GM10847 (cell line): ENCODE data around the gene AGRN.

Source experiments
- POLR2A ChIP-seq: IDR thresholded peaks from 2 replicates; pipeline ENCODE4 v1.6.1; 2011; ENCODE audit not compliant: insufficient read length; ENCODE audit errors: extremely low read depth

AGRN gene

DNA sequence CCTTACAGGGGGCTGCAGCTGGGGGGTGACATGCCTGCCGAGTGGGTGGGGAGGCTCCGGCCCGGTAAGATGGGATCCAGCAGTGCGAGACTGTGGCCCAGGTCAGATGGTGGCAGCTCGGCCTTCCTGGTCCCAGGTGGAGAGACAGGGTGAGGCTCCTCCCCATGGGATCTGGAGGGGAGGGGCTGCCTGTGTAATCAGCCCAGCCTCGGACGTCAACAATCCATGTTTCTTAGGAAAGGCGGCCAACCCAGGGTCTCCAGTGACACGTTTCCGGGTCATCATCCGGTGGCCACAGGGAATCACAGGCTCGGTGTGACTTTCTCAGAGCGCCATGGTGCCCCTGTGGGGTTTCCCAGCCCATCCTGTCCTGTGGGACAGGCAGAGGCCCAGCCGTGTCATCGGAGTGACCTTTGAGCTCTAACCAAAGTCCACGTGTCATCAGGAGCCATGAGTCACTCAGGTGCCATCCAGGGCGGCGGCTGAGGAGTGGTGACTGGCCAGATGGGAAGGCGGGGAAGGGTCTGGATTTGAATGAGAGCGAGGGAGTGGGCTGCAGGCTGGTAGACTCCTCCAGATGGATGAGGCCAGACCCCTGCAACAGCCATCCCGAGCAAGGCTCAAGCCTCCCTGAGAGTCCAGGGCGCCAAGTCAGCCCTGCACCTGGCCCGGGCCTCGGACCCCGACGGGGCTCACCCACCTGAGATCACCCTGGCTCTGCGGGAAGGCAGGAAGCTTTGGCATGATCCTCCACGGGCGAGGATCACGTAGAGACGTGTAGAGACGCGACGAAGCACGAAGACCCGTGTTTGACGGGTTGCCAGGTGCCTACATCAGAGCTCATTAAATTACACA lies 13.4 kb upstream of the AGRN start:
- no peak for TF ChIP-seq POLR2A

DNA sequence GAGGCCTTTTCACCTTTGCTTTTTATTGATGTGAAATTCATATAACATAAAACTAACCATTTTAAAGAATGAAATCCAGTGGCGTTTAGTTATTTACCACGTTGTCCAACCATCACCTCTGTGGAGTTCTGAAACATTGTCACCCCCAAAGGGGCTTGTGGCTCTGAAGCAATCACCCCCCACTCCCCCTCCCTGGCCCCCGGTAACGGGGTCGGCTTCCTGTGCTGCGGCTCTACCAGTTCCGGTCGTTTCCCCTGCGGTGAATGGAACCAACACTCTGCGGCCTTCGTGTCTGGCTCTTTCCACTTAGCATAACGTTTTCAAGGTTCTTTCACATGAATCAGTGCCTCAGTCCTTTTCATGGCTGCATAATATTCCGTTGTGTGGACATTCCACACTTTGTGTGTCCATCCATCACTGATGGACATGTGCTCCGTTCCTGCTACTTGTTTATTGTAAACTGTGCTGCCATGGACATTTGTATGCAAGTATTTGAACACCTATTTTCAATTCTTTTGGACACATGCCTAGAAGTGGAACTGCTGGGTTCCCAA lies 8.4 kb upstream of the AGRN start:
- TF ChIP-seq POLR2A, result no peak

DNA sequence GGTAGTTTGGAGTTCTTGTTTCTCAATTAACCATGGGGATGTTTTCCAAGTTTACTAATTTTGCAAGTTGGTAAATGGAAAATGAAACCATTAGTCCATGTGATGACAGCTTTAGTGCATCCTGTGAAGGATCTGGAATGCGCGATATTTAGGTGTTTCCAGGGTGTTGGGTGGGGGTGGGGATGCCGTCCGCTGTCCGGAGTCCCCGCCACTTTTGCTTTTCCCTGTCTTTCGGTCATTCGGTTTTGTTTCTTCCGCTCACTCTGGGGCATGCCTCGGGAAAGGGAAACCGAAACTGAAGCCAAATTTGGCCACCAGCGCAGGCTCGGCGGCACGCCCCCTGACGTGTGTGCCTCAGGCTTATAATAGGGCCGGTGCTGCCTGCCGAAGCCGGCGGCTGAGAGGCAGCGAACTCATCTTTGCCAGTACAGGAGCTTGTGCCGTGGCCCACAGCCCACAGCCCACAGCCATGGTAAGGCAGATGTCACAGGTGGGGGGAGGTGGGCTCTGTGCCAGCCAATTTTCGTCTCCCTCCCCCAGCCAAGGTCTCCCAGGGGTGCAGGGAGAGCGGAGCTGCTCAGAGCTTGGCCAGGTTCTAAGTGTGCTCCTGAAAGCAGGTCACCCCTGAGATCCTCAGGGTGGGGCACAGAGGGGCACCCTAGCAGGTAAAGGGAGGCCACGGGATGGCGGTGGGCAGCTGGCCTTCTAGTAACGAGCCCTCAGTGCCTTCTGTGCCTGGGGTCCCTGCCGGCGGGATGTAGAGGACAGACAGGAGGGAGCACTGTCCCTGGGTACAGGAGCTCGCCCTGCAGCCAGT lies 6.6 kb upstream of the AGRN start, which contains the start of gene ISG15:
TSS of gene ISG15 (plus strand) at position 393 of the 817 bp plus-strand sequence. CDS start at position 470, 77 bp downstream.
- TF ChIP-seq POLR2A, result peak; percentile 92

DNA sequence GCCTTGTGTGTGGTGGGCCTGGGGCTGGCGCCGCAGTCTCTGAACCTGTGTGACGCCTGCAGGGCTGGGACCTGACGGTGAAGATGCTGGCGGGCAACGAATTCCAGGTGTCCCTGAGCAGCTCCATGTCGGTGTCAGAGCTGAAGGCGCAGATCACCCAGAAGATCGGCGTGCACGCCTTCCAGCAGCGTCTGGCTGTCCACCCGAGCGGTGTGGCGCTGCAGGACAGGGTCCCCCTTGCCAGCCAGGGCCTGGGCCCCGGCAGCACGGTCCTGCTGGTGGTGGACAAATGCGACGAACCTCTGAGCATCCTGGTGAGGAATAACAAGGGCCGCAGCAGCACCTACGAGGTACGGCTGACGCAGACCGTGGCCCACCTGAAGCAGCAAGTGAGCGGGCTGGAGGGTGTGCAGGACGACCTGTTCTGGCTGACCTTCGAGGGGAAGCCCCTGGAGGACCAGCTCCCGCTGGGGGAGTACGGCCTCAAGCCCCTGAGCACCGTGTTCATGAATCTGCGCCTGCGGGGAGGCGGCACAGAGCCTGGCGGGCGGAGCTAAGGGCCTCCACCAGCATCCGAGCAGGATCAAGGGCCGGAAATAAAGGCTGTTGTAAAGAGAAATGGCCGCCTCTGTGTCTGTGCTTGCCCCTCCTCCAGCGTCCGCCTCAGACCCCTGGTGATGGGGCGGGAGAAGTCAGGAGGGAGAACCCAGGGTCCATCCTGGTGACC lies 5.8 kb upstream of the AGRN start:
- TF ChIP-seq POLR2A, result no peak

DNA sequence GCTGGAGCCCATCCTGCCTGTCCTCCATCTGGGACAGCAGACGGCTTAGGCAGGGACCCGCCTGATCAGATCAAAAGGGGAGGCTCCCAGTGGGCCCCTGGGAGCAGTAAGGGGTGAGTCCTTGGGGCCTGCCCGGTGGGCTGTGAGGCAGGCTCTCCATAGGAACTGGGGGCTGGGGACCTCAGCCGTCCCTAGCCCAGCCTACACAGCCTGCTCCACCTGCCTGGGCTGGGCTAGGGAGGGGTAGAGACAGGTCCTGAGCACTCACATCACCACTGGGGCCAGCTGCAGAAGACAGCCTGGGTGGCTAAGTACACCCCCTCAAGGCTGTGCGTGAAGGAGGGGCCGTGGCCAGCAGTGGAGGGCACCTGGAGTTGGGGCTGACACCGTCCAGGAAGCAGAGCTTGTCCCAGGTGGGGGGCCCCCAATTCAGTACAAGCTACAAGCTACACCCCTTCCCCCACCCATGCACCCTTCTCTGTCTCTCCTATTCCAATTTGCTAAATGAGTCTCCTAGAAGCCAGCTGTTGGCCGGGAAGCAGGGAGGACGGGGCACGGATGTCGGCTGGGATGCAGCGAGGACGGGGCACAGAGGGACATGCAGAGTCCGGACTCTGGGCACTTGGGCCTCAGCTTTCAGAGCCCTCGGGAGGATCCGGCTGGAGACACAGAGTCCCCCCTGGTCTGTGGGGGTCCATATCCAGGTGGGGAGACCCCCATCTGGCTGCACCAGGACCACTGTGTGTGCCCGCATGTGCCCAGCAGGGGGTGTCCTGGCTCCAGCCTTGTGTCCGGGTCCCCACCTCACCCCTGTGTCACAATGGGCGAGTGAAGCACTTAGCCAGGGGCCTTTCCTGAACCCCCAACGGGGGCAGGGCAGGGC lies 4.9 kb upstream of the AGRN start:
- TF ChIP-seq POLR2A, result peak; percentile 32

DNA sequence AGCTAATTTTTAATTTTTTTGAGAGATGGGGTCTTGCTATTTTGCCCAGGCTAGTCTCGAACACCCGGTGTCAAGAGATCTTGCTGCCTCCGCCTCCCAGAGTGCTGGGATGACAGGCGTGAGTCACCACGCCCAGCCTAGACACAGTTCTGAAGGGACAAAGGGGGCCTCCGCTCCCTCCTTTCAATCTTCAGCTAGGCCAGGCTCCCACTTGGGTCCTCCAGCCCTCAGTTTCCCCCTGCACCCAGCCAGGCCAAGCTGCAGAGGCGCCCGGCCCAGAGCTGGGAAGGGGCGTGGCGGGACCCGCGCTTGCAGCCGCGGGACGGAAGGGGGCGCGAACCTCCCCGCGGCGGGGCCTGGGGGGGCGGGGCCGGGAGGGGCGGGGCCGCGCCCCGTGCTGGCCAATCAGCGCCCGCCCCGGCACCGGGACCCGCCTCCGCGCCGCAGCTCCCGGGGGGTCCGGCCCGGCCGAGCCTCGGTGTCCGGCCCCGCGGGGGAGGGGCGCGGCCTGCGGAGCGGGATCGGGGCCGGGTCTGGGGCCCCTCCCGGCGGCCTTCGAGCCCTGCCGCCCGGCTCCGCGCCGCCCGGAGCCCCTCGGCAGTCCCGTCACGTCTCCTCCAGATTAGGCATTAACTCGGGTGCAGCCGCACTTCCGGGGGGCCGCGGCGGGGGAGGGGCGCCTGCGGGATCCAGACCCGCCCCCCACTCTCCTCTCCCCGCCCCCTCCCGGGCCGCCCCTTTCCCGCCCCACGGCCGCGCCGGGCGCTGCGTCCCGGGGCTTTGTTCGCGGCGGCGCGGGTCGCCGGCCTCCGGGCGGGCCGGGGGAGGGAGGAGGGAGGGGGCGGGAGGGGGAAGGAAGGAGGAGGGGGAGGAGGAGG lies 559 bp upstream of the AGRN start:
- no peak for TF ChIP-seq POLR2A

DNA sequence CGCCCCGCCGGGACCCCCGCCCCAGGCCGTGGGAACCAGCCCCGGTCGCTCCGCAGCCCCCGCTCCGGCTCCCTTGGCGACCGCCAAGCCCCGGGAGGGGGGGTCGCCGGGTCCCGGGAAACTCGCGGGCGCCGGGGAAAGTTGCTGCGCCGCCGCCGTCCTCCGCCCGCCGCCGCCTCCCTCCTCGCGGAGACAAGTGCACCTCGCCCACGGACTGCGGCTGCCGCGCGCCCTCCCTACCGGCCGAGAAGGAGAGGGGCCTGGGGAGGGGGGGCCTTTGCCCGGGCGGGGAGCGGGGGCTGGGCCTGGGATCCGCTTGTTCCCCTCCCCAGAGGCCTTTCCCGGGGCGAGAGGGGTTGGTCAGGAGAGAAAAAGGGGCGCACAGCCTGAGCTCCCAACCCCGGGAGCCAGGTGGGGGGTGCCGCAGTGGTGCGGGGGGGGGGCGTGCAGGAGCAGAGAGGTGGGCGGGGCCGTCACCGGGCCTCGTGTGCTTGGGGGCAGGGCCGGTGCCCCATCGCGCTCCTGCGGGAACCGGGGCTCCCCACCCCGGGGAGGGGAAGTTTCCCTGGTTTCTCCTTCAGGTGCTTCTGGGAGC lies 592 bp downstream of the AGRN start:
- peak; percentile 3 for TF ChIP-seq POLR2A

DNA sequence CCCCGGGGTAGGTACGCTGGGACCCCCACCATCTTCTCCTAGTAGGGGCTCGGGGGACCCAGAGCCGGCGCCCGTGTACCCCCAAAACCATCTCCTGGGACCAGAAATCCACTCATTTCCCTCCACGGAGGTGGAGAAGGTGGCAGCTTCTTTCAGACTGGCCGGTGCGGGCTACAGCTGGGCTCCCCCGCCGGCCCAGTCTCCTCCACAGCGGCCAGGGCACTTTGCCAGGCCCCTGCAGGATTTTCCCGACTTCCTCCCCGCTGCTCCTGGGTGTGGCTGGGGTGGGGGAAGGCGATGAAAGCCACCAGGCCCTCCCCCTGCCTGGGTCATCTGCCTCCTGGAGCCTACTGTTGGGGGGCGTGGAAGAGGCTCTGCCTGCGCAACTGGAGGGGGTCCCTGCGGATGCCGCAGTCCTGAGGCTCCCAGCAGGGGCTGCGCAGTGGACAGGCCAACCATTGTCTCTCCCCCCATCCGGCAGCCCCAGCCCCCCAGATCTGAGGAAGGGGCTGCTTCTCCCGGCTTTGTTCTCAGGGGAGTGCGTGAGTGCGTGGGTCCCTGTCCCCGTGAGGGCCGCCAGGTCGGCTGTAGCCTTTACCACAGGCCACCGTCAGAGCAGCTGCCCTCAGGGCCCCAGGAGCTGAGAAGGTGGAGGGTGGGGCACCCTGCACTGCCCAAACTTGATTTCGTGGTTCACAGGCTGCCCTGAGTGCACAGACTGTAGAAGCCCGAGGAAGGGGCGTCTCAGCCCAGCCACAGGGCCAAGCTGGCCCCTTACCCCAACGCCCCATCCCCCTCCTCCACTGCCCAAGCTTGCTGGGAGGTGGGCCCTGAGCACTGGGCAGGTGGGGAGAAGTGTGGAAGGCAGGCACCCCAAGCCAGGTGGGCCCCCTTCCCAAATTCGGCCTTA lies 1.3 kb downstream of the AGRN start:
- no peak for TF ChIP-seq POLR2A

DNA sequence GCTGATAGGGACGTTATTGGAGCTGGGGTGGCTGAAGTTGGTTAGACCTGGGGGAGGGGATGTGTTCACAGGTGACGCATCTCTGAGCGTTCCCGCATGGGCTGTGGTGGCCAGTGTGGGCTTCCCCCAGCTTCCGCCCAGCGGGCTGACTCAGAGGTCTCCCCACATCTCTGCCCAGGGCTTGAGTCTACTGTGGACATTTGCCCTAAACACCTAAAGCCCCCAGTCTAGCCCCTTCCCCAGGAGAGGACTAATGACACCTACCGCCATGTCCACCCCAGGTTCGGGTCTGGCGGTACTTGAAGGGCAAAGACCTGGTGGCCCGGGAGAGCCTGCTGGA lies 2.0 kb downstream of the AGRN start:
- TF ChIP-seq POLR2A, result no peak

DNA sequence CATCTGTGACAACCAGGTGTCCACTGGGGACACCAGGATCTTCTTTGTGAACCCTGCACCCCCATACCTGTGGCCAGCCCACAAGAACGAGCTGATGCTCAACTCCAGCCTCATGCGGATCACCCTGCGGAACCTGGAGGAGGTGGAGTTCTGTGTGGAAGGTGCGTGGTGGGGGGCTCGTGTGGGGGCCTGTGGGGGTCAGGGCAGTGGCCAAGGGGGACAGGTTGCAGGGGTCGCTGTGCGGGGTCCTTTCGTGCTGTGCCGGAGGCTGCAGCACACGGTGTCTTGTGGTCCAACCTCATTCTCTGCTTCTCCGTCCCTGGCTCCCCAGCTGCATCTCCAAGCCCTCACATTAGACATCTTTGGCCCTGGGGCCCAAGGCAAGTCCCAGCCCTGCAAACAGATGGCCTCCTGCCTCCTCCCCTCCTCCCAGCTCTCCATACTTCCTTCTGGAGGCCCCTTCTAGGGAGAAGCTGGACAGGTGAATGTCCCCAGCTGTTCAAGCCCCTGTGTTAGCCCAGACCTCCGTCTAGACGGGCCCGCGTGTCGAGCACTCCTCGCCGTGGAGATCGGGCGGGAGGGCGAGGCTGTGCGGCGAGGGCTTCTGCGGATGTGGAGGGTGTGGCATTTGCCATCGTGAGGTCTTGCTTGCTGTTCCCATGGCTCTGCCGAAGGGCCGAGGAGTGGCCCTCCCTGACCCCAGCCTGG lies 2.5 kb downstream of the AGRN start:
- TF ChIP-seq POLR2A, result no peak

DNA sequence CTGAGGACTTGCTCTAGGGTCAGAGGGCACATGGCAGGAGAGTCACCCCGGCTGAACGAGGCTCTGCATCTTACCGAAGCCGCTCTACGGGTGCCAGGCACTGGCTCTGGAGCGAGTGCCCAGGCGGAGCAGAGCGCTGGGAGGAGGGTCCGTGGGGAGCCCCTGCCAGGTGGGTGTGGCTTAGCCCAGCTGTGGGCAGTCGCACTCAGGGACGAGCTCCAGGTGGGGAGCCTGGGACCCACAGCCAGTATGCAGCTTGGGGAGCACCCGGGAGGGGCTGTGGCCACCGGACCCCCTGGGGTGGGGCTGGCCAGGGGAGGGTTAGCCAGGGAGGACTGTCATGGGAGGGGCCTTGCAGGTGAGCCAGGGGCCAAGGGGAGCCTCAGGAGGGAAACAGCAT lies 3.8 kb downstream of the AGRN start:
- TF ChIP-seq POLR2A, result no peak
